Activated T-helper 1 cell treated with anti-CD3 and anti-CD28 coated beads, Interleukin-12 subunit alpha, Interleukin-12 subunit beta, Interleukin-2, Interleukin-4 antibody, amounts not matched to agents 30 ng/mL and 10 ng/mL and 1 ng/mL, durations not matched to agents 14 hours and 24 hours and 36 hours (primary cell): ENCODE measurements around the gene C17orf113. TPM values are rescaled to one million over a fixed set of nuclear protein-coding genes. Genes with fewer than 3 reads are reported as not detected.
A peak's percentile ranks its signal among the peaks of the same experiment; 100 is the strongest.
"Not testable (repeated sequence)": the region's sequence is repeated elsewhere in the genome, so short reads cannot be mapped to it uniquely, and the experiment has no call there.

ENCODE experiments used
- DNase-seq: peaks from one replicate; pipeline ENCODE4 v3.0.0; 2021; ENCODE audit warnings: low spot score
- H3K27ac Mint-ChIP-seq: one replicate; pipeline ENCODE4 v1.8.0; 2021; ENCODE audit warnings: mild to moderate bottlenecking, mixed read lengths
- H3K27me3 Mint-ChIP-seq: one replicate; pipeline ENCODE4 v1.8.0; 2022; ENCODE audit warnings: mild to moderate bottlenecking, moderate library complexity, mixed read lengths; ENCODE audit not compliant: insufficient read depth
- H3K36me3 Mint-ChIP-seq: one replicate; pipeline ENCODE4 v1.8.0; 2021; ENCODE audit warnings: low read depth, mixed read lengths
- H3K4me1 Mint-ChIP-seq: one replicate; pipeline ENCODE4 v1.8.0; 2021; ENCODE audit warnings: low read depth, mixed read lengths
- H3K4me3 Mint-ChIP-seq: one replicate; pipeline ENCODE4 v1.8.0; 2021; ENCODE audit warnings: mild to moderate bottlenecking, moderate library complexity, mixed read lengths
- H3K9me3 Mint-ChIP-seq: one replicate; pipeline ENCODE4 v1.8.0; 2021; ENCODE audit warnings: mixed read lengths
- intact Hi-C: fragments of 100-400 bp; cut with micrococcal nuclease; formaldehyde crosslinking; loops from one replicate; pipeline ENCODE4 v1.15.1; 2024
- total RNA-seq: library from RNA; stranded (reverse); gene quantifications from 2 replicates; pipeline ENCODE4 v1.2.3, GENCODE V29; 2022

C17orf113 gene
- total RNA-seq, 1 donor from 2014 or later: 0.05 TPM

DNA sequence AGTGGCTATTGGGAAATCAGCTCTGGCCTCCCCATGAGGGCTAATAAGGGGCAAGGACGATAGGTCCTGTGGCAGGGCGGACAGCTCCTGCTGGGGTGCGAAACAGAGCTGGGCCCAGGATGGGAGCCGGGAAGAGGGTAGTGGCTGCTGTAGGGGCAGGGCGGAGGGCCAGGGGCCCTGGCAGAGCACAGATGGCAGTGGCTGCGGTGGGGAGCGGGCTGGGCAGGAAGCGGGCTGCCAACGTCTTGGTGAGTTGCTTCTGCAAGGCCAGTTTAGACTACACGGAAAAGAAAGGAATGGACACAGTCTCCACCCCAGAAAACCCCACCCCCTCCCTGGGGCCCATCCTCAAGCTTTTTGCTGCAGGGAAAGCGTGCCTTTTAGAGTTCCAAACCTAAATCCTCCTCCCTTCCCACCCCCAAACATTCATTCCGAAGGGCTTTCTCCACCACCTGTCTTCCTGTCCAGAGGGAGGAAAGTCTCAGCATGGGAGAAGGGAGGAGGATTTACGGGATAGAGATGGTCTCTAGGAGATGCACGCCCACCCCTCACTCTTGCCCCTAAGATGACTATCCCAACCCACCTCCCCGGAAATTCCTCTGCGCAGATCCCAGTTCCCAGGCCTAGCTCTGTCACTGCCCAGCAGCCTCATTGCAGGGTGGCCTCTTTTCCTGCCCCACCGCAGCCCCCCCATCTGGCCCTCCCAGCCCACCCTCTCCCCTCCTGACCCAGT is 23.4 kb downstream of the C17orf113 start:
- intact Hi-C loops: loop anchor here (10.0 kb wide), 1 partner anchor 378 kb away; no protein-coding TSS in a partner anchor

DNA sequence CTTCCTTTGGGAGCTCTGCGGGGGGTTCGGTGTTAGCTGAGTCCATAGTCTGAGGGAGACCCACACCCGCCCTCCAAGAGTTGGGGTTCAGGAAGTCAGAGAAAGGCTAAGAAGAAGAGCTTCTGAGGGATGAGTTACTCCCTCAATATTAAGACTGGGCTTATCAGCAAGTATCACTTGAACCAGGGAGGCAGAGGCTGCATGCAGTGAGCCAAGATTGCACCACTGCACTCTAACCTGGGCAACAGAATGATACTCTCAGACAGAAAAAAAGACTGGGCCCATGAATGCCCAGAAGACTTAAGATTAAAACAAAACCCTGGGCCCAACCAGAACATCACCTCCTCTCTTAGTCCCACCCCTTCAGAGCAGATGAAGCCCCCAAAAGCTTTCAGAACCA is 24.5 kb downstream of the C17orf113 start:
- peaks cover 21% of the 10 kb centered on the region for H3K36me3 Mint-ChIP-seq
- H3K9me3 Mint-ChIP-seq: no peaks in the 10 kb centered on the region
- no peak overlapping the region for H3K27ac Mint-ChIP-seq
- peaks cover 20% of the 10 kb centered on the region for H3K4me1 Mint-ChIP-seq
- intact Hi-C loops: loop anchor here (1.0 to 10.0 kb wide), 7 partner anchors 38 to 379 kb away; partner anchors contain the start of gene DHX58
- H3K27me3 Mint-ChIP-seq: peaks cover 3% of the 10 kb centered on the region
- H3K4me3 Mint-ChIP-seq: no peak overlapping the region
- no peak for DNase-seq

More for the DNA sequence above, 23.4 kb downstream of the C17orf113 start:
- no peak for DNase-seq
- Mint-ChIP-seq H3K4me3 (no peak overlapping the region), H3K4me1 (peaks cover 12% of the 10 kb centered on the region), H3K27me3 (peaks cover 3% of the 10 kb centered on the region), H3K9me3 (no peaks in the 10 kb centered on the region), H3K27ac (no peak overlapping the region), H3K36me3 (peaks cover 16% of the 10 kb centered on the region)

DNA sequence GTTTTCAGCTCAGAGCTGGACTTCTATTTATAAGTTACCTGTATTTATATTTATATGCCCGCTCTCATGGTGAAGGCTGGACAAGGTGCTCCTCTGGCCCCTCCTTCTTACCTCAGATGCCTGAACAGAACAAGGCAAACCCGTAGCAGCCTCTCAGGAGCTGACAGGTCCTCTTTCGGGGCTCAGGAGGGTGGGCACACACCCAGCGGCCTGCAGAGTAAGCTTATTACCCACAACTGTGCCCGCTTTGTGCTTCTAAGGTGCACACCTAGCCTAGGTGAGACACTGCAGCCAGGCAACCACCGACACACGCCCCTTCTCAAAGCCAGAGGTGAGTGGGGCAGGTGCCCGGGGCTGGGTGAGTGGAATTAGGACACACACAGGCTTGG is 25.2 kb downstream of the C17orf113 start:
- Mint-ChIP-seq H3K36me3 (peaks cover 24% of the 10 kb centered on the region), H3K9me3 (no peaks in the 10 kb centered on the region), H3K27ac (peak overlapping the region; percentile 71), H3K4me3 (no peak overlapping the region), H3K4me1 (peaks cover 20% of the 10 kb centered on the region), H3K27me3 (no peaks in the 10 kb centered on the region)
- no peak for DNase-seq
- intact Hi-C loops: loop anchor here (1.0 to 10.0 kb wide), 7 partner anchors 39 to 380 kb away; partner anchors contain the start of gene DHX58

DNA sequence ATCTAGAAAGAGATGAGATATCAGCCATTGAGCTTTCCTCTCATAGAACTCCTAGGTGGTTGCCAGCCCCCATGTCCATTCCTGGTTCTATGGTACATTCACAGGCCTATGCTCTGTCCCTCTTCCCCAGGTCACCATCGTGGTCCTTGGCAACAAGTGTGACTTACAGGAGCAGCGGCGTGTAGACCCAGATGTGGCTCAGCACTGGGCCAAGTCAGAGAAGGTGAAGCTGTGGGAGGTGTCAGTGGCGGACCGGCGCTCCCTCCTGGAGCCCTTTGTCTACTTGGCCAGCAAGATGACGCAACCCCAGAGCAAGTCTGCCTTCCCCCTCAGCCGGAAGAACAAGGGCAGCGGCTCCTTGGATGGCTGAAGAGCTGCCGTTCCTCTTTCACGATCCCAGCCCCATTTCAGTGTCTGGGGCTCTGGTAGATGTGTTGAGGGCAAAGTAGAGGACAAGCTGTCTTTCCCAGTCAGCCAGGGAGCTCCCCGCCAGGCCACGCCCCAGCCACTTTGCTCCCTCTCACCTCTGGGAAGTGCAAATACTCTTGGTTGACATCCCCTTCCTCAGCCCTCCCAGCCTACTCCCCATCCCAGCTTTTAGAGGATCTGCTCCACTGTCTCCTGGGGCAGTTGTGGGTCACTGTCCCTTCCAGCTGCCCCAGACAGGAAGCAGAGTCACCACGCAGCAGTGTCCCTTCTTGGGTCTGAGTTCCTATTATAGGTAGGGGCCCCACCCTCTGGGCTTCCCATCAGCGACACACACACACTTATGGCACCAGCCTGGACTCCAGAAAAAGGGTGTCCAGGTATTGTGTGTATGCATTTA is 26.7 kb downstream of the C17orf113 start:
- Mint-ChIP-seq H3K9me3 (no peaks in the 10 kb centered on the region), H3K4me1 (peaks cover 31% of the 10 kb centered on the region), H3K27ac (no peak overlapping the region), H3K36me3 (peaks cover 31% of the 10 kb centered on the region), H3K4me3 (no peak overlapping the region), H3K27me3 (no peaks in the 10 kb centered on the region)
- no peak for DNase-seq
- intact Hi-C loops: loop anchor here (10.0 kb wide), 1 partner anchor 381 kb away; no protein-coding TSS in a partner anchor

DNA sequence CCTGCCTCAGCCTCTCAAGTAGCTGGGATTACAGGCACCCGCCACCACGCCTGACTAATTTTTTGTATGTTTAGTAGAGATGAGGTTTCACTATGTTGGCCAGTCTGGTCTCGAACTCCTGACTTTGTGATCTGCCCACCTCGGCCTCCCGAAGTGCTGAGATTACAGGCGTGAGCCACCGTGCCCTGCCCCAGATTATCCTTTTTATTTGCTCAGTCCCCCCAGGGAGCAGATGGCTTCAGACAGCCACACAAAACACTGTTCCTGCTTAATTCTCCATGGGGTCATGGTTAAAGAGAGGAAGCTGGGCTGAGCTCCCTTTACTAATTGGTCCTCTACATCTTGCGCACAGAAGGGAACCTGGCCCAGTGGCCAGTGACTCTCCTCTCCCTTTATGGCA is 29.6 kb downstream of the C17orf113 start:
- H3K4me3 Mint-ChIP-seq: peak overlapping the region; percentile 97
- intact Hi-C loops: loop anchor here (10.0 kb wide), 1 partner anchor 384 kb away; no protein-coding TSS in a partner anchor
- H3K9me3 Mint-ChIP-seq, DNase-seq, H3K27ac Mint-ChIP-seq, H3K27me3 Mint-ChIP-seq: not testable (repeated sequence)
- peaks cover 49% of the 10 kb centered on the region for H3K4me1 Mint-ChIP-seq
- H3K36me3 Mint-ChIP-seq: peaks cover 34% of the 10 kb centered on the region

DNA sequence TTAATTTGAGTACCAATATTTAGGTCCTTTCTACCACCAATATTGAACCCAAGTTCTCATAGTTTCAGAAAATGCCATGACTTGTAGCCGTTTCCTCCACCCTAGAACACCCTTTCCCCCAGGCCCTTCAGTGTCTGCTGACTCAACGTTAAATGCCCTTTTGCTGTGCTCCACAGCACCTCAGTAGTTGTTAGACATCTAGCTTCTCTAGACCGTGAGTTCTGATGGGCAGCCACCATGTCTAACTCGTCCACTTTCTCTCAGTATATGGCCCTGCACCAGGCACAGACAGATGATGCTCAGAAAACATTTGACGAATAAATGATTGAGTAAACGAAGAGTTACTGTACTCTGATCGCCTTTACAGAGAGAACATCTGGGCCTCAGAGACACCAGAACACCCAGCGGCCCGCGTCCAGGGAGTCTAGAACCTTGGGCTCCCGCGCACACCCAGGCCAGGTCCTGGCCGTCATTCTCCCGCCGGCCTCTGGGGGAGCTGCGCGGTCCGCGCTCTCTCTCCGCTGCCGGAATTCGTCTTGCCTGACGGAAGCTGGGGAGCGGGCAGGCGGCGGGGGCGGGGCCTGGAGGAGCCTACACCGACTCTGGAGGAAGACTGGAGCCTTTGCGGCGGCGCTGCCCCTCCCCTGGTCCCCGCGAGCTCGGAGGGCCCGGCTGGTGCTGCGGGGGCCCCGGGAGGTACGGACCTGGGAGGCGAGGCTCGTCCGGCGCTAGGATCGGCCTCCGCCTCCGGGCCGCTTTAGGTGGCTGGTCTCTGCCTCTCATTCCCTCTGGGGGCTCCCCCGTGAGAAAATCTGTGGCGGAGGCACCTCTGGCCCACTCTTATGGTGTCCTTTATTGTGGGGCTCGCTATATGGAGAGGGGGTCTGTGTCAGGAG is 30.6 kb downstream of the C17orf113 start, which contains the start of gene NKIRAS2:
NKIRAS2 (plus strand) TSS at position 582 of the 896 bp plus-strand sequence. CDS start 1,488 bp downstream, outside the sequence.
- H3K36me3 Mint-ChIP-seq: peaks cover 32% of the 10 kb centered on the region
- intact Hi-C loops: loop anchor here (5.0 to 10.0 kb wide), 2 partner anchors 385 to 1988 kb away; no protein-coding TSS in a partner anchor
- peaks cover 53% of the 10 kb centered on the region for H3K4me1 Mint-ChIP-seq
- peak within 1 kb of the TSS; percentile 81 for H3K27ac Mint-ChIP-seq
- H3K27me3 Mint-ChIP-seq: no peaks in the 10 kb centered on the region
- DNase-seq: peak; percentile 93
- H3K9me3 Mint-ChIP-seq: no peaks in the 10 kb centered on the region
- H3K4me3 Mint-ChIP-seq: peak within 1 kb of the TSS; percentile 100

DNA sequence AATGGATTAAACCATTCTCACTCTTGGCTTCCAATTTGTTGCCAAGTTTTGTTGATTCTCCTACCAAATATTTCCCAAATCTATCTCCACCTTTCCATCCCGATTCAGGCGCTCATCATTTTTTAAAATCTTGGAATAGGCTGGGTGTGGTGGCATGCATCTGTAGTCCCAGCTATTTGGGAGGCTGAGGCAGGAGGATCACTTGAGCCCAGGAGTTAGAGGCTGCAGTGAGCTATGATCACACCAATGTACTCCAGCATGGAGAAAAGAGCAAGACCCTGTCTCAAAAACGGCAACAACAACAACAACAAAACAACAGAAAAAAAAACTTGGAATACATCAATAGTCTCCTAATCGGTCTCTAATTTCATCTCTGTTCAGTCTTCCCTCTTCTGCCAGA is 31.4 kb downstream of the C17orf113 start:
- H3K27ac Mint-ChIP-seq: no peak overlapping the region
- no peaks in the 10 kb centered on the region for H3K9me3 Mint-ChIP-seq
- peaks cover 30% of the 10 kb centered on the region for H3K36me3 Mint-ChIP-seq
- H3K4me3 Mint-ChIP-seq: peak overlapping the region; percentile 100
- H3K4me1 Mint-ChIP-seq: peaks cover 50% of the 10 kb centered on the region
- intact Hi-C loops: loop anchor here (5.0 kb wide), 1 partner anchor 1988 kb away; no protein-coding TSS in a partner anchor
- DNase-seq: no peak
- no peaks in the 10 kb centered on the region for H3K27me3 Mint-ChIP-seq

DNA sequence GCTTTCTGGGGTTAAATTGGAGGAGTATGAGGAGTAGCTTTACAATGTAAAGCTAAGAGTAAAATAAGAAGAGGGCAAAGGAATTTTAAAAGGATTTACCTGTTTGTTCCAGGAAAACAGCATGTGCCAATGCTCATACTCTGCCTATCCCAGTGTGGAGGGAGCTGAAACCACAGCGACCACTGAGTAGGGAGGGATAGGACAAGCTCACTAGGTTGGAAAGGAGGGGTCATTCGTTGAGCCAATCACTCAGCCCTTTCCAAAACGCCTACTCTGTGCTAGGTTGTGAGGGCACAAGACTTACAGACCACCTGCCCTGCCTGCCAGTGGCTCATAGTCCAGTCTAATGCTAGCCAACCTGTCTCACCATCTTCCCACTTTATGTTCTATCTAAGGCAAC is 32.1 kb downstream of the C17orf113 start:
- intact Hi-C loops: loop anchor here (5.0 kb wide), 1 partner anchor 1989 kb away; no protein-coding TSS in a partner anchor
- Mint-ChIP-seq H3K27me3 (no peaks in the 10 kb centered on the region), H3K36me3 (peaks cover 27% of the 10 kb centered on the region), H3K4me1 (peaks cover 53% of the 10 kb centered on the region), H3K4me3 (peak overlapping the region; percentile 100), H3K9me3 (no peaks in the 10 kb centered on the region), H3K27ac (peak overlapping the region; percentile 83)
- no peak for DNase-seq

DNA sequence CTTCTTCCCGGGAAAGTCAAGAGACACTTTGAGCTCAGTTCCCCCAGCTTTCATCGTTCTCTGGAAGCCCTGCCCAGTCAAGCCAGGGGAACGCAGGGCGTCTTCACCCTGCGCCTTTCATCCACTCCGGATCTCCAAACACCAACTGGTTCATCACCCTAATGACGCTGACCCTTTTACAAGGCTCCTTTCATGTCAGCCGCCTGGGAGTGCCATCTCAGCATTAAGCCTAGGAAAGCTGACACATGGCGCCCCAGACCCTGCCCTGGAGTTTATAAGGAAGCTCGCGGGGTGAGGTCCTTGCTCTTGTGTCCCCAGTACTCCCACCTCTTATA is 32.6 kb downstream of the C17orf113 start:
- no peaks in the 10 kb centered on the region for H3K9me3 Mint-ChIP-seq
- H3K4me3 Mint-ChIP-seq: peak overlapping the region; percentile 100
- H3K36me3 Mint-ChIP-seq: peaks cover 27% of the 10 kb centered on the region
- intact Hi-C loops: loop anchor here (1.0 to 5.0 kb wide), 9 partner anchors 52 to 1989 kb away; partner anchors contain the start of genes CNP, DHX58, KAT2A and KCNH4
- H3K27me3 Mint-ChIP-seq: no peaks in the 10 kb centered on the region
- no peak for DNase-seq
- H3K4me1 Mint-ChIP-seq: peaks cover 57% of the 10 kb centered on the region
- H3K27ac Mint-ChIP-seq: peak overlapping the region; percentile 83

DNA sequence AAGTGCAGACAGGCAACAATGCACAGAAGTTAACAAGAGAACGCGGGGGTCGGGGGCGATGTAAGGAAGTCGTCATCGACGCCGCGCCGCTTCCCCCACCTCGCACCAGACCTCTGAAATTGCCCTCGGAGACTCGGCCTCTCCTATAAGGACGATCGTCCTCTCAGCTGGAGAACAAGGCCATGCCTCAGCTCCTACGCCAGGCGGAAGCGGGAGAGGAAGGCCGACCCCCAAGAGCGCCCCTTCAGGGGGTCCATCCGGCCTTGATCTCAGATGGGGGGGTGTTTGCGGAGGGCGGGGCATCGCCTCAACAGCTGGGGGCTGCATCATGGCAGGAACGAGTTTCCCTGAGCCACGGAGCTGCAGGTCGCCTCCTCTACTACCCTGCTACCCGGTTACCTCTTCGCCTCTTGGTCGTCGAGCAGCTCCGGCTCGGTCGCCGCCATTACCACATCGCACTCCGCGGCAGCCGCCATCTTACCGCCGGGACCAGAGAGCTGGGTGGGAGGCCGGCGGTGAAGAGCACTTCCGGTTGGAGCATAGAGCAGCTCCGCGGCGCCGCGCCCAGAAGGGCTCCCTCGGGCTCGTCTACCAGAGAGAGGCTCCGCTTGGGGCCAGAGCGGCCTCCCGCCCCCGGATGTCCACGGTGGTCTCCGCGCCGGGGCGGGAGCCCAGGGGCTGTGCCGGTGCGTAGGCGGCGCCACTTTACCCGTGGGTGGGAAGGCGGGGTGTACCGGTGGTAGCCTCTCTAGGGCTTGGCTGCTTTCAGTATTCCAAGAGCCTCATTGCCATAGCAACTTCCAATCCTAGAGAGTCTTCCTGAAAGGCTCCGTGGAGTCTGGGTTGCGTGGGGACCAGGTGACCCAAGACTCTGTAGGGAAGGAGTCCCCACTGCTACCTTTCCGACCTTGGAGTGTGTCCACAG is 33.2 kb downstream of the C17orf113 start, which contains the start of gene DNAJC7:
DNAJC7 (minus strand) TSS at position 499 of the 925 bp plus-strand sequence; CDS start at position 476, 23 bp downstream.
- DNase-seq: peak; percentile 87
- Mint-ChIP-seq H3K4me1 (peaks cover 54% of the 10 kb centered on the region), H3K9me3 (no peaks in the 10 kb centered on the region), H3K36me3 (peaks cover 25% of the 10 kb centered on the region), H3K27me3 (no peaks in the 10 kb centered on the region), H3K27ac (peak within 1 kb of the TSS; percentile 99), H3K4me3 (peak within 1 kb of the TSS; percentile 100)
- intact Hi-C loops: loop anchor here (1.0 to 5.0 kb wide), 9 partner anchors 51 to 1990 kb away; partner anchors contain the start of genes CNP, DHX58, KAT2A and KCNH4

DNA sequence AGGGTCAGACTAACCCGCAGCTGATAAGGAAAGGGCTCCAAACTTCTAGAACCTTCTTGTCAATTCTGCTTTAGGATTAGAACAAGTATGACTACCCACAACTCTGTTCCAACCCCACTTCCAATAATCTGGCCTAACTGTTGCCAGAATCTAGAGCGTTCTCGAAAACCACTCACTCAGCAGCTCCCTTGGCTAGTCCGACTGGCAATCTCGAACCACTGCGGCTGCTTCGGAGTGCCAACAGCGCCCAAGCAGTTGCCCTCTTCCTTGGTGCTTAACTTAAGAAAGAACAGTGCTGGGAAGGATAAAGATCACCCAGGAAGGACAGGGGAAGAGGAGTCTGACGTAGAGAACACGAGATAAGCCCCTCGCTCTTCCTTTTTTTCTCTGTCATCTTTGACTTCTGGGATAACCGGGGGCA is 34.0 kb downstream of the C17orf113 start:
- intact Hi-C loops: loop anchor here (2.0 to 5.0 kb wide), 2 partner anchors 164 to 1991 kb away; partner anchors contain the start of gene KCNH4
- Mint-ChIP-seq H3K4me1 (peaks cover 56% of the 10 kb centered on the region), H3K4me3 (peak overlapping the region; percentile 100), H3K27me3 (no peaks in the 10 kb centered on the region), H3K27ac (peak overlapping the region; percentile 99), H3K9me3 (no peaks in the 10 kb centered on the region), H3K36me3 (peaks cover 20% of the 10 kb centered on the region)
- no peak for DNase-seq
